ENCODE measurements around the gene NVL.

GRCh38 chr1:224196813-224197600 is 133.0 kb downstream of the NVL start:
- TF ChIP-seq CTCF (IDR thresholded peaks at IDR 0.05; ENCODE audit: low read depth, low read length, poor library complexity, severe bottlenecking): no peak
- TF ChIP-seq EZH2phosphoT487 (IDR thresholded peaks at IDR 0.05; ENCODE audit: borderline replicate concordance, low read length): no peak
